ENCODE data around the gene HOXD13. TPM values are rescaled to one million over a fixed set of nuclear protein-coding genes. Genes with fewer than 3 reads are reported as not detected.

The HOXD13 gene
- total and polyA plus RNA-seq, 2 donors (not counting 1 experiment from before 2014, with no cell fraction given): not detected

DNA sequence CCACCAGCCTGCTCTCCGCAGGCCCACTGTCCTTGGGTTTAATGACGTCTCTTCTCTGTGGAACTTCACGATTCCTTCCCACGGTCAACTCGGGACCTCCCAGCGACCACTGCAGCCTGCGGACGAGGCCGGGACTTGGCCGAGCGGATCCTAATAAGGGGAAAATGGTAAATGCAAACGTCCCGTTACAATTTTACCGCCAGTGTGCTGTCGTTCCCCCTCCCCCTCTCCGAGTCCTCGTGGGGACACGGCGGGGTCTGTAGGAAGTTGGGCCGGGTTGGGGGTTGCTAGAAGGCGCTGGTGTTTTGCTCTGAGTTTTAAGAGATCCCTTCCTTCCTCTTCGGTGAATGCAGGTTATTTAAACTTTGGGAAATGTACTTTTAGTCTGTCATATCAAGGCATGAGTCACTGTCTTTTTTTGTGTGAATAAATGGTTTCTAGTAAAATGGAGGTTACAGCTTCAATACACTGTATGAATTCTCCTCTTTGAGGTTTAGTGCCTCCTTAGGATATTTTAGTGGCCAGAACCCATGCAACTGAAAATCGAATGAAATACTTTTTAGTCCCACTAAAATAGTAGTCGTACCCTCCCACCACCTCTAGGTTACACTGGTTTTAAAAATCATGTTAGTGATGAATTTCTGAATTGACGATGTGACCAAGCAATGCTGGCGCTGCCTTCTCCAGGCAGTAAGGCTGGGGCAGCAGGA is 16.8 kb downstream of the HOXD13 start:
- Histone ChIP-seq H3K36me3 (replicated peaks in 1 of 2; ENCODE audit: control extremely low read depth in 1 of 2, control insufficient read depth in 1 of 2, extremely low read depth in 1 of 2, insufficient read depth in 2 of 2, low read length in 1 of 2) (no peaks in the 10 kb centered on the region), H3K4me2 (replicated peaks; ENCODE audit: low read depth, low read length, poor library complexity, severe bottlenecking) (no peak overlapping the region), H3K4me3 (ENCODE audit: control extremely low read depth in 1 of 5, extremely low read depth in 1 of 5, insufficient read depth in 1 of 5, low read depth in 2 of 5, low read length in 4 of 5) (no peak overlapping the region), H3K9me3 (ENCODE audit: control extremely low read depth in 1 of 3, control insufficient read depth in 2 of 3, insufficient read depth in 1 of 3, low read length in 2 of 3) (peaks cover 0 to 58% (median 0%) of the 10 kb centered on the region in 3 donors), H4K20me1 (ENCODE audit: control insufficient read depth, insufficient read depth, low read length, poor library complexity, severe bottlenecking) (no peaks in the 10 kb centered on the region), H3K9ac (ENCODE audit: low read length) (no peak overlapping the region), H3K27me3 (replicated peaks in 1 of 4; ENCODE audit: control extremely low read depth in 1 of 4, control insufficient read depth in 3 of 4, insufficient read depth in 4 of 4, low read length in 3 of 4) (peaks cover 0 to 90% (median 64%) of the 10 kb centered on the region in 4 experiments), H3K79me2 (ENCODE audit: control insufficient read depth, insufficient read depth, low read length) (no peaks in the 10 kb centered on the region), H3K4me1 (ENCODE audit: control insufficient read depth in 2 of 2, insufficient read depth in 2 of 2, low read length in 2 of 2) (peaks cover 3 to 29% of the 10 kb centered on the region in 2 donors), H2AFZ (ENCODE audit: insufficient read depth, low read depth, low read length, poor library complexity, severe bottlenecking) (no peak overlapping the region), H3K27ac (ENCODE audit: low read length in 2 of 2) (no peak overlapping the region)
- Mint-ChIP-seq H3K4me1 (peaks cover 14% of the 10 kb centered on the region), H3K27ac (no peak overlapping the region), H3K27me3 (peaks cover 81% of the 10 kb centered on the region), H3K4me3 (no peak overlapping the region), H3K9me3 (ENCODE audit: insufficient read depth) (peaks cover 4% of the 10 kb centered on the region)
- TF ChIP-seq, protein P1, sequence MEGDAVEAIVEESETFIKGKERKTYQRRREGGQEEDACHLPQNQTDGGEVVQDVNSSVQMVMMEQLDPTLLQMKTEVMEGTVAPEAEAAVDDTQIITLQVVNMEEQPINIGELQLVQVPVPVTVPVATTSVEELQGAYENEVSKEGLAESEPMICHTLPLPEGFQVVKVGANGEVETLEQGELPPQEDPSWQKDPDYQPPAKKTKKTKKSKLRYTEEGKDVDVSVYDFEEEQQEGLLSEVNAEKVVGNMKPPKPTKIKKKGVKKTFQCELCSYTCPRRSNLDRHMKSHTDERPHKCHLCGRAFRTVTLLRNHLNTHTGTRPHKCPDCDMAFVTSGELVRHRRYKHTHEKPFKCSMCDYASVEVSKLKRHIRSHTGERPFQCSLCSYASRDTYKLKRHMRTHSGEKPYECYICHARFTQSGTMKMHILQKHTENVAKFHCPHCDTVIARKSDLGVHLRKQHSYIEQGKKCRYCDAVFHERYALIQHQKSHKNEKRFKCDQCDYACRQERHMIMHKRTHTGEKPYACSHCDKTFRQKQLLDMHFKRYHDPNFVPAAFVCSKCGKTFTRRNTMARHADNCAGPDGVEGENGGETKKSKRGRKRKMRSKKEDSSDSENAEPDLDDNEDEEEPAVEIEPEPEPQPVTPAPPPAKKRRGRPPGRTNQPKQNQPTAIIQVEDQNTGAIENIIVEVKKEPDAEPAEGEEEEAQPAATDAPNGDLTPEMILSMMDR (IDR thresholded peaks at IDR 0.05): no peak
- no peak for TF ChIP-seq EZH2 (IDR thresholded peaks at IDR 0.05; ENCODE audit: borderline replicate concordance, insufficient read depth, low read depth, low read length, poor library complexity, severe bottlenecking)
- ATAC-seq (ENCODE audit: low read depth) (no peak), DNase-seq (no peak)
- intact Hi-C loops (cut with micrococcal nuclease): no loop called here
- ChIA-PET CTCF (interaction anchor here (1.0 to 1.9 kb wide), 3 partner anchors 12 to 31 kb away, joined by 3 to 9 read pairs (median 3); no protein-coding TSS in a partner anchor), POLR2A (no interaction called here)
- 27% methylated on average over 3 of the region's 26 CpGs for WGBS (ENCODE audit: insufficient coverage)

DNA sequence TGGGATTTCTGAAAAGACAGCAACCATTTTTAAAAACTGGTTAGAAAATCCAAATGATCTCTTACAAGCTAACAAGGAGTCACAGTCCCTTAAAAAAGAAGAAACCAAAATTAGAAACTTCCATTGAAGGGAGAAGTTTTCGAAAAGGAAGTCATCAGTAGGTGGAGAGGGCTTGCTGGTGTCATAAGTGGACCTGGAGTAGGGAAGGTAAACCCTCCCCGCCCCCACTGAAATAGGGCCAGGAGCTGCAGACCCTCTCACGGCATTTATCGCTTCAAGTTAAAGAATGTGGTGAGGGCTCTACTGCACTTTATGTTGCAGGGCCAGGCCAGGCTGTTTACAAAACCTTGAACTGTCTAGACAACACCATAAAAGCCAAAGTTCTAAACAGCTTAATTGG is 17.4 kb downstream of the HOXD13 start:
- CTCF ChIA-PET: interaction anchor here (1.0 to 1.9 kb wide), 3 partner anchors 12 to 31 kb away, joined by 3 to 9 read pairs (median 3); no protein-coding TSS in a partner anchor
- intact Hi-C loops (cut with micrococcal nuclease): no loop called here
- Mint-ChIP-seq H3K27ac (no peak overlapping the region), H3K4me3 (no peak overlapping the region), H3K27me3 (peaks cover 79% of the 10 kb centered on the region), H3K9me3 (ENCODE audit: insufficient read depth) (peaks cover 4% of the 10 kb centered on the region), H3K4me1 (peaks cover 14% of the 10 kb centered on the region)
- Histone ChIP-seq H3K9ac (ENCODE audit: low read length) (no peak overlapping the region), H3K4me1 (ENCODE audit: control insufficient read depth in 2 of 2, insufficient read depth in 2 of 2, low read length in 2 of 2) (peaks cover 3 to 26% of the 10 kb centered on the region in 2 donors), H3K27ac (ENCODE audit: low read length in 2 of 2) (no peak overlapping the region), H3K9me3 (ENCODE audit: control extremely low read depth in 1 of 3, control insufficient read depth in 2 of 3, insufficient read depth in 1 of 3, low read length in 2 of 3) (peaks cover 0 to 57% (median 0%) of the 10 kb centered on the region in 3 donors), H3K79me2 (ENCODE audit: control insufficient read depth, insufficient read depth, low read length) (no peaks in the 10 kb centered on the region), H2AFZ (ENCODE audit: insufficient read depth, low read depth, low read length, poor library complexity, severe bottlenecking) (no peak overlapping the region), H3K4me3 (ENCODE audit: control extremely low read depth in 1 of 5, extremely low read depth in 1 of 5, insufficient read depth in 1 of 5, low read depth in 2 of 5, low read length in 4 of 5) (no peak overlapping the region), H3K27me3 (replicated peaks in 1 of 4; ENCODE audit: control extremely low read depth in 1 of 4, control insufficient read depth in 3 of 4, insufficient read depth in 4 of 4, low read length in 3 of 4) (peaks cover 0 to 90% (median 64%) of the 10 kb centered on the region in 4 experiments), H3K4me2 (replicated peaks; ENCODE audit: low read depth, low read length, poor library complexity, severe bottlenecking) (no peak overlapping the region), H4K20me1 (ENCODE audit: control insufficient read depth, insufficient read depth, low read length, poor library complexity, severe bottlenecking) (no peaks in the 10 kb centered on the region), H3K36me3 (replicated peaks in 1 of 2; ENCODE audit: control extremely low read depth in 1 of 2, control insufficient read depth in 1 of 2, extremely low read depth in 1 of 2, insufficient read depth in 2 of 2, low read length in 1 of 2) (no peaks in the 10 kb centered on the region)
- DNase-seq (no peak), ATAC-seq (ENCODE audit: low read depth) (no peak)
- TF ChIP-seq, protein P1 (IDR thresholded peaks at IDR 0.05): no peak
- TF ChIP-seq EZH2 (IDR thresholded peaks at IDR 0.05; ENCODE audit: borderline replicate concordance, insufficient read depth, low read depth, low read length, poor library complexity, severe bottlenecking): no peak
- no CpG with 5 or more reads among the region's 4 CpGs for WGBS (ENCODE audit: insufficient coverage)
- POLR2A ChIA-PET: no interaction called here

All from B cell (primary cell).